H1 (cell line): ENCODE measurements around the gene STX18. TPM values are rescaled to one million over a fixed set of nuclear protein-coding genes. Genes with fewer than 3 reads are reported as not detected.

ENCODE experiments used
- CEBPB ChIP-seq: IDR thresholded peaks from 2 replicates; pipeline ENCODE4 v1.6.1; 2012; ENCODE audit warnings: low read depth, low read length
- CHD1 ChIP-seq: IDR thresholded peaks from 2 replicates; pipeline ENCODE4 v1.6.1; 2012; ENCODE audit warnings: low read depth, low read length, improper control_type of control experiment
- JUN ChIP-seq: IDR thresholded peaks from 2 replicates; pipeline ENCODE4 v1.6.1; 2011; ENCODE audit warnings: low read depth, mild to moderate bottlenecking, improper control_type of control experiment, low read length
- polyA plus RNA-seq, 7 experiments: library from polyadenylated mRNA; depleted of rRNA in 3 of 7; stranded (reverse) in 5 of 7; unstranded in 2 of 7; fragments of >200 nt in 5 of 7; fragments of 200-250 nt in 2 of 7; gene quantifications; 1 replicate in 5 of 7; 2 replicates in 1 of 7; 4 replicates in 1 of 7; pipeline versions ENCODE4 v1.2.1 to v1.2.3, GENCODE V29; 2011 to 2013; ENCODE audit warnings: missing spikeins in 2 of 7, mixed read lengths in 2 of 7
- total RNA-seq: library from RNA; stranded (reverse); fragmentation: NEBNext Ultra II Directional; extraction: Animal tissue kit (Norgen Biotek cat#: 25700); gene quantifications from 2 replicates; pipeline ENCODE4 v1.2.1, GENCODE V29; 2021
- TF ChIP-seq, protein P1 (sequence below): fragments of 300-600 bp; sonication (generic); IDR thresholded peaks from 2 replicates; pipeline ENCODE4 v1.7.1; 2012; ENCODE audit warnings: low read length, moderate library complexity, mild to moderate bottlenecking, inconsistent platforms; ENCODE audit not compliant: insufficient replicate concordance

STX18 gene
- total and polyA plus RNA-seq, 2 of the 8 experiments (the other 6 are each of a cell fraction or from before 2014, with no cell fraction given): 14.6 to 18.3 TPM

DNA sequence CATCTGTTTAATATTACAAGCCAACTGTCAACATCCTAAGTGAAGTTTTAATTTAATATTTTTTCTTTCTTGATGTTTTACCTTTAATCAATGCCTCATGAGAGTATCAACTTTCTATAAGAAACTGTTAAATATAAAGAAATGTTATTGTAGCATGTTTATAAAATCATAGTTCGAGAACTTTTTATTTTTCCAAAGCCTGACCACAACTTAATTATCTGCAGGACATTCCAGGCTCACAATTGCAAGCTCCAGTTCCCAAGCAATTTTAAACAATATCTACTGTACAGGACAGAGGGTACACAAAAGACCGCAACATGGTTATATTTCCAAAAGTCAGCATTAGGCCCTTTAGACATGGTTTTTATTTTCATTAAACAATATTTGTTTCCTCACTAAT is 20.1 kb downstream of the STX18 start (continued):
- TF ChIP-seq, protein P1, sequence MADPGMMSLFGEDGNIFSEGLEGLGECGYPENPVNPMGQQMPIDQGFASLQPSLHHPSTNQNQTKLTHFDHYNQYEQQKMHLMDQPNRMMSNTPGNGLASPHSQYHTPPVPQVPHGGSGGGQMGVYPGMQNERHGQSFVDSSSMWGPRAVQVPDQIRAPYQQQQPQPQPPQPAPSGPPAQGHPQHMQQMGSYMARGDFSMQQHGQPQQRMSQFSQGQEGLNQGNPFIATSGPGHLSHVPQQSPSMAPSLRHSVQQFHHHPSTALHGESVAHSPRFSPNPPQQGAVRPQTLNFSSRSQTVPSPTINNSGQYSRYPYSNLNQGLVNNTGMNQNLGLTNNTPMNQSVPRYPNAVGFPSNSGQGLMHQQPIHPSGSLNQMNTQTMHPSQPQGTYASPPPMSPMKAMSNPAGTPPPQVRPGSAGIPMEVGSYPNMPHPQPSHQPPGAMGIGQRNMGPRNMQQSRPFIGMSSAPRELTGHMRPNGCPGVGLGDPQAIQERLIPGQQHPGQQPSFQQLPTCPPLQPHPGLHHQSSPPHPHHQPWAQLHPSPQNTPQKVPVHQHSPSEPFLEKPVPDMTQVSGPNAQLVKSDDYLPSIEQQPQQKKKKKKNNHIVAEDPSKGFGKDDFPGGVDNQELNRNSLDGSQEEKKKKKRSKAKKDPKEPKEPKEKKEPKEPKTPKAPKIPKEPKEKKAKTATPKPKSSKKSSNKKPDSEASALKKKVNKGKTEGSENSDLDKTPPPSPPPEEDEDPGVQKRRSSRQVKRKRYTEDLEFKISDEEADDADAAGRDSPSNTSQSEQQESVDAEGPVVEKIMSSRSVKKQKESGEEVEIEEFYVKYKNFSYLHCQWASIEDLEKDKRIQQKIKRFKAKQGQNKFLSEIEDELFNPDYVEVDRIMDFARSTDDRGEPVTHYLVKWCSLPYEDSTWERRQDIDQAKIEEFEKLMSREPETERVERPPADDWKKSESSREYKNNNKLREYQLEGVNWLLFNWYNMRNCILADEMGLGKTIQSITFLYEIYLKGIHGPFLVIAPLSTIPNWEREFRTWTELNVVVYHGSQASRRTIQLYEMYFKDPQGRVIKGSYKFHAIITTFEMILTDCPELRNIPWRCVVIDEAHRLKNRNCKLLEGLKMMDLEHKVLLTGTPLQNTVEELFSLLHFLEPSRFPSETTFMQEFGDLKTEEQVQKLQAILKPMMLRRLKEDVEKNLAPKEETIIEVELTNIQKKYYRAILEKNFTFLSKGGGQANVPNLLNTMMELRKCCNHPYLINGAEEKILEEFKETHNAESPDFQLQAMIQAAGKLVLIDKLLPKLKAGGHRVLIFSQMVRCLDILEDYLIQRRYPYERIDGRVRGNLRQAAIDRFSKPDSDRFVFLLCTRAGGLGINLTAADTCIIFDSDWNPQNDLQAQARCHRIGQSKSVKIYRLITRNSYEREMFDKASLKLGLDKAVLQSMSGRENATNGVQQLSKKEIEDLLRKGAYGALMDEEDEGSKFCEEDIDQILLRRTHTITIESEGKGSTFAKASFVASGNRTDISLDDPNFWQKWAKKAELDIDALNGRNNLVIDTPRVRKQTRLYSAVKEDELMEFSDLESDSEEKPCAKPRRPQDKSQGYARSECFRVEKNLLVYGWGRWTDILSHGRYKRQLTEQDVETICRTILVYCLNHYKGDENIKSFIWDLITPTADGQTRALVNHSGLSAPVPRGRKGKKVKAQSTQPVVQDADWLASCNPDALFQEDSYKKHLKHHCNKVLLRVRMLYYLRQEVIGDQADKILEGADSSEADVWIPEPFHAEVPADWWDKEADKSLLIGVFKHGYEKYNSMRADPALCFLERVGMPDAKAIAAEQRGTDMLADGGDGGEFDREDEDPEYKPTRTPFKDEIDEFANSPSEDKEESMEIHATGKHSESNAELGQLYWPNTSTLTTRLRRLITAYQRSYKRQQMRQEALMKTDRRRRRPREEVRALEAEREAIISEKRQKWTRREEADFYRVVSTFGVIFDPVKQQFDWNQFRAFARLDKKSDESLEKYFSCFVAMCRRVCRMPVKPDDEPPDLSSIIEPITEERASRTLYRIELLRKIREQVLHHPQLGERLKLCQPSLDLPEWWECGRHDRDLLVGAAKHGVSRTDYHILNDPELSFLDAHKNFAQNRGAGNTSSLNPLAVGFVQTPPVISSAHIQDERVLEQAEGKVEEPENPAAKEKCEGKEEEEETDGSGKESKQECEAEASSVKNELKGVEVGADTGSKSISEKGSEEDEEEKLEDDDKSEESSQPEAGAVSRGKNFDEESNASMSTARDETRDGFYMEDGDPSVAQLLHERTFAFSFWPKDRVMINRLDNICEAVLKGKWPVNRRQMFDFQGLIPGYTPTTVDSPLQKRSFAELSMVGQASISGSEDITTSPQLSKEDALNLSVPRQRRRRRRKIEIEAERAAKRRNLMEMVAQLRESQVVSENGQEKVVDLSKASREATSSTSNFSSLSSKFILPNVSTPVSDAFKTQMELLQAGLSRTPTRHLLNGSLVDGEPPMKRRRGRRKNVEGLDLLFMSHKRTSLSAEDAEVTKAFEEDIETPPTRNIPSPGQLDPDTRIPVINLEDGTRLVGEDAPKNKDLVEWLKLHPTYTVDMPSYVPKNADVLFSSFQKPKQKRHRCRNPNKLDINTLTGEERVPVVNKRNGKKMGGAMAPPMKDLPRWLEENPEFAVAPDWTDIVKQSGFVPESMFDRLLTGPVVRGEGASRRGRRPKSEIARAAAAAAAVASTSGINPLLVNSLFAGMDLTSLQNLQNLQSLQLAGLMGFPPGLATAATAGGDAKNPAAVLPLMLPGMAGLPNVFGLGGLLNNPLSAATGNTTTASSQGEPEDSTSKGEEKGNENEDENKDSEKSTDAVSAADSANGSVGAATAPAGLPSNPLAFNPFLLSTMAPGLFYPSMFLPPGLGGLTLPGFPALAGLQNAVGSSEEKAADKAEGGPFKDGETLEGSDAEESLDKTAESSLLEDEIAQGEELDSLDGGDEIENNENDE: no peak
- no peak for TF ChIP-seq CEBPB
- no peak for TF ChIP-seq CHD1
- no peak for TF ChIP-seq JUN
